B cell (primary cell): ENCODE measurements around the gene SDK2.

Experiments used
- CTCF ChIP-seq: fragments of 200-600 bp; IDR thresholded peaks from one replicate; pipeline ENCODE4 v1.8.0; 2022; ENCODE audit warnings: antibody characterized with exemption, mild to moderate bottlenecking
- EZH2 ChIP-seq: IDR thresholded peaks from 2 replicates; pipeline ENCODE4 v1.6.1; 2012; ENCODE audit warnings: borderline replicate concordance, low read depth, mild to moderate bottlenecking, moderate library complexity, low read length; ENCODE audit not compliant: insufficient read depth, poor library complexity, severe bottlenecking

- TF ChIP-seq CTCF (no peak), EZH2 (no peak)
These were observed 22.6 kb downstream of the SDK2 start for GRCh38 chr17:73621685-73622084.
